ENCODE results near the gene ADGRL1. TPM values are rescaled to one million over a fixed set of nuclear protein-coding genes. Genes with fewer than 3 reads are reported as not detected.

Gene ADGRL1
- polyA plus RNA-seq, 3 donors: 1.7 TPM; not detected in 2

DNA sequence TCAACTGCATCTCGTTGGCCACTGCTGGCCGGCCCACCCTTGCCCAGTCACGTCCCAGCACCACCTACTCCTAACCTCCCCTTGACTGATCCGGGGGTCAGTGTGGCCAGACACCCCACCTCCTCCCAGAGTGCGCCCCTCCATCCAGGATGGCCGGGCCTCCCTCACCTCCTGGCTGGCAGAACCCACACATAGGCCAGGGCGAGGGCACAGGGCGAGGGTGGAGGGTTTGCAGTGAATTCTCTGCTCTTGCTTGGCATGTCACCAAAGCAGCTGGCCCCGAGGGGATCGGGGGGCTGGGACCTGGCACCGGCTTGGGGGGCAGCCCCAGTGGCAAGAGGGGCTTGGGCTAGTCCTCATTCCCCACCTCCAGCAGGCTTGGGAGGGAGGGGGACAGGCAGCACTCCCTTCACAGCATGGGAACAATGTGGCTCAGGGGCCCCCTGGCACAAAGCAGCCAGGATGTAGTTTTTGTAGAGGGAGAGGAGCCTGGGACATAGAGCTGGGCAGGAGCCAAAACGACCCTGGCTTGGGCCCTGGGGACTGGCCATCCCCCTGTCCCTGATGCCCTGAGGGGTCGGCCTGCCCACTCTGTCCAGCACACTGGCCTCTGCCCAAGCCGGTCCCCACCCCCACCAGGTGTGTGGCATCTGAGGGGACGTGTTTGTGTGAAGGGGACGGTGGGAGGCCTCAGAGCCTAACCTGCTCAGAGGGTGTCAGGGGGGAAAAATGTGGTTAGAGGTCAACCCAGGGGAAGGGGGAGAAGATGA, 41.1 kb downstream of the ADGRL1 start:
- Mint-ChIP-seq H3K27ac (no peak overlapping the region), H3K4me3 (no peak overlapping the region), H3K36me3 (peaks cover 0 to 7% of the 10 kb centered on the region in 2 donors), H3K27me3 (ENCODE audit: low read depth in 3 of 3) (peaks cover 9 to 20% (median 10%) of the 10 kb centered on the region in 3 donors), H3K9me3 (peaks cover 0 to 4% (median 0%) of the 10 kb centered on the region in 7 donors), H3K4me1 (peaks cover 31% of the 10 kb centered on the region)
- TF ChIP-seq, protein P1, sequence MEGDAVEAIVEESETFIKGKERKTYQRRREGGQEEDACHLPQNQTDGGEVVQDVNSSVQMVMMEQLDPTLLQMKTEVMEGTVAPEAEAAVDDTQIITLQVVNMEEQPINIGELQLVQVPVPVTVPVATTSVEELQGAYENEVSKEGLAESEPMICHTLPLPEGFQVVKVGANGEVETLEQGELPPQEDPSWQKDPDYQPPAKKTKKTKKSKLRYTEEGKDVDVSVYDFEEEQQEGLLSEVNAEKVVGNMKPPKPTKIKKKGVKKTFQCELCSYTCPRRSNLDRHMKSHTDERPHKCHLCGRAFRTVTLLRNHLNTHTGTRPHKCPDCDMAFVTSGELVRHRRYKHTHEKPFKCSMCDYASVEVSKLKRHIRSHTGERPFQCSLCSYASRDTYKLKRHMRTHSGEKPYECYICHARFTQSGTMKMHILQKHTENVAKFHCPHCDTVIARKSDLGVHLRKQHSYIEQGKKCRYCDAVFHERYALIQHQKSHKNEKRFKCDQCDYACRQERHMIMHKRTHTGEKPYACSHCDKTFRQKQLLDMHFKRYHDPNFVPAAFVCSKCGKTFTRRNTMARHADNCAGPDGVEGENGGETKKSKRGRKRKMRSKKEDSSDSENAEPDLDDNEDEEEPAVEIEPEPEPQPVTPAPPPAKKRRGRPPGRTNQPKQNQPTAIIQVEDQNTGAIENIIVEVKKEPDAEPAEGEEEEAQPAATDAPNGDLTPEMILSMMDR (IDR thresholded peaks at IDR 0.05): no peak
- Histone ChIP-seq H2AFZ (ENCODE audit: insufficient read depth, low read depth, low read length, poor library complexity, severe bottlenecking) (no peak overlapping the region), H3K27ac (ENCODE audit: low read depth in 1 of 2, low read length in 2 of 2) (no peak overlapping the region), H3K36me3 (replicated peaks in 1 of 2; ENCODE audit: control insufficient read depth in 1 of 2, insufficient read depth in 2 of 2, low read length in 2 of 2) (no peaks in the 10 kb centered on the region), H3K9me3 (replicated peaks in 1 of 2; ENCODE audit: control insufficient read depth in 1 of 2, insufficient read depth in 1 of 2, low read length in 2 of 2) (no peaks in the 10 kb centered on the region), H3K9ac (ENCODE audit: insufficient read depth, low read length, poor library complexity, severe bottlenecking) (no peak overlapping the region), H3K4me2 (replicated peaks; ENCODE audit: extremely low read depth, low read length, poor library complexity, severe bottlenecking) (no peak overlapping the region), H3K27me3 (ENCODE audit: control insufficient read depth in 2 of 2, insufficient read depth in 2 of 2, low read length in 2 of 2) (peaks cover 0 to 2% of the 10 kb centered on the region in 2 donors), H3K4me1 (ENCODE audit: control insufficient read depth in 1 of 2, insufficient read depth in 2 of 2, low read length in 2 of 2) (peaks cover 28 to 31% of the 10 kb centered on the region in 2 donors), H4K20me1 (ENCODE audit: insufficient read depth, low read length) (peaks cover 18% of the 10 kb centered on the region), H3K79me2 (ENCODE audit: insufficient read depth, low read length) (no peaks in the 10 kb centered on the region), H3K4me3 (replicated peaks in 1 of 3; ENCODE audit: low read depth in 2 of 3, low read length in 3 of 3) (no peak overlapping the region)
- WGBS (ENCODE audit: insufficient coverage): 100% methylated on average over 1 of the region's 16 CpGs
- intact Hi-C loops (cut with micrococcal nuclease): no loop called here
- no peak for DNase-seq

DNA sequence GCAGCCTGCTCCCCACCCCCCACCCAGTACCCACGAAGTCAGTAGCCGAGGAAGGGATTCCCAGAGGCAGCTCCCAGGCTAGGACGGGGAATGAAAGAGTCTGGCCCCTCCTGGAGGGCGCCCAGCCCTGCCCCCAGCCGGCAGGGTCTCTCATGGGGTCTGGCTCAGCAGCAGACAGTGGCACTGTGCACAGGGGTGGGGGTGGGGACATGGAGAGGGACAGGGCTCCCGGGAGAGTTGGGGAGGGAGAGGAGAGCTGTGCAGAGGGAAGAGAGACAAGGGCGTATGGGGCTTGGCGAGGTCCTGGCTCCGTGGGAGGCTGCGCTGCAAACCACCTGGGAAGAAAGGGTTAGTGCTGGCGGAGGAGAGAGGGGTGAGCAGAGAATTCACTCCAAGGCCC, 41.9 kb downstream of the ADGRL1 start:
- peaks cover 28 to 31% of the 10 kb centered on the region in 2 donors for H3K4me1 ChIP-seq (ENCODE audit: control insufficient read depth in 1 of 2, insufficient read depth in 2 of 2, low read length in 2 of 2)
- TF ChIP-seq, protein P1 (IDR thresholded peaks at IDR 0.05): no peak

More for the DNA sequence above, 41.9 kb downstream of the ADGRL1 start:
- Mint-ChIP-seq H3K36me3 (peaks cover 0 to 4% of the 10 kb centered on the region in 2 donors), H3K4me3 (no peak overlapping the region), H3K27me3 (ENCODE audit: low read depth in 3 of 3) (peaks cover 9 to 18% (median 10%) of the 10 kb centered on the region in 3 donors), H3K27ac (no peak overlapping the region), H3K9me3 (peaks cover 0 to 2% (median 0%) of the 10 kb centered on the region in 7 donors), H3K4me1 (peaks cover 31% of the 10 kb centered on the region)
- H3K27ac ChIP-seq (ENCODE audit: low read depth in 1 of 2, low read length in 2 of 2): no peak overlapping the region
- no peaks in the 10 kb centered on the region for H3K9me3 ChIP-seq (replicated peaks in 1 of 2; ENCODE audit: control insufficient read depth in 1 of 2, insufficient read depth in 1 of 2, low read length in 2 of 2)
- H3K4me2 ChIP-seq (replicated peaks; ENCODE audit: extremely low read depth, low read length, poor library complexity, severe bottlenecking): no peak overlapping the region
- intact Hi-C loops (cut with micrococcal nuclease): no loop called here
- no peaks in the 10 kb centered on the region for H3K79me2 ChIP-seq (ENCODE audit: insufficient read depth, low read length)
- H3K4me3 ChIP-seq (replicated peaks in 1 of 3; ENCODE audit: low read depth in 2 of 3, low read length in 3 of 3): no peak overlapping the region
- H3K36me3 ChIP-seq (replicated peaks in 1 of 2; ENCODE audit: control insufficient read depth in 1 of 2, insufficient read depth in 2 of 2, low read length in 2 of 2): no peaks in the 10 kb centered on the region
- peaks cover 18% of the 10 kb centered on the region for H4K20me1 ChIP-seq (ENCODE audit: insufficient read depth, low read length)
- peaks cover 0 to 2% of the 10 kb centered on the region in 2 donors for H3K27me3 ChIP-seq (ENCODE audit: control insufficient read depth in 2 of 2, insufficient read depth in 2 of 2, low read length in 2 of 2)
- H3K9ac ChIP-seq (ENCODE audit: insufficient read depth, low read length, poor library complexity, severe bottlenecking): no peak overlapping the region
- H2AFZ ChIP-seq (ENCODE audit: insufficient read depth, low read depth, low read length, poor library complexity, severe bottlenecking): no peak overlapping the region
- WGBS (ENCODE audit: insufficient coverage): 93% methylated on average over 8 of the region's 11 CpGs
- DNase-seq: no peak
